ENCODE data around the gene ATF7. TPM values are rescaled to one million over a fixed set of nuclear protein-coding genes. Genes with fewer than 3 reads are reported as not detected.
A peak's percentile ranks its signal among the peaks of the same experiment; 100 is the strongest.
"Not testable (repeated sequence)": the region's sequence is repeated elsewhere in the genome, so short reads cannot be mapped to it uniquely, and the experiment has no call there.

Gene ATF7
- total RNA-seq, 2 donors from 2014 or later: 22.1 to 24.7 TPM

- no peak for DNase-seq (ENCODE audit: low spot score)
- Histone ChIP-seq H3K36me3 (peaks cover 69% of the 10 kb centered on the region), H3K4me3 (no peak overlapping the region), H3K9me3 (no peaks in the 10 kb centered on the region), H3K27ac (no peak overlapping the region), H3K27me3 (no peaks in the 10 kb centered on the region), H3K4me1 (peaks cover 0 to 23% of the 10 kb centered on the region in 2 donors)
- TF ChIP-seq CTCF (IDR thresholded peaks at IDR 0.05): no peak
These were observed 142.8 kb downstream of the ATF7 start for GRCh38 chr12:53483225-53483978.

- no peak overlapping the region for H3K4me3 ChIP-seq
- no peaks in the 10 kb centered on the region for H3K27me3 ChIP-seq
- H3K27ac ChIP-seq: peak overlapping the region in 1 of 2 donors; percentile 22
- no peak for DNase-seq (ENCODE audit: low spot score)
- H3K36me3 ChIP-seq: peaks cover 71% of the 10 kb centered on the region
- H3K9me3 ChIP-seq: no peaks in the 10 kb centered on the region
- no peak for TF ChIP-seq CTCF (IDR thresholded peaks at IDR 0.05)
- H3K4me1 ChIP-seq: peaks cover 0 to 30% of the 10 kb centered on the region in 2 donors
These were observed 143.5 kb downstream of the ATF7 start for GRCh38 chr12:53482626-53483168.

DNA sequence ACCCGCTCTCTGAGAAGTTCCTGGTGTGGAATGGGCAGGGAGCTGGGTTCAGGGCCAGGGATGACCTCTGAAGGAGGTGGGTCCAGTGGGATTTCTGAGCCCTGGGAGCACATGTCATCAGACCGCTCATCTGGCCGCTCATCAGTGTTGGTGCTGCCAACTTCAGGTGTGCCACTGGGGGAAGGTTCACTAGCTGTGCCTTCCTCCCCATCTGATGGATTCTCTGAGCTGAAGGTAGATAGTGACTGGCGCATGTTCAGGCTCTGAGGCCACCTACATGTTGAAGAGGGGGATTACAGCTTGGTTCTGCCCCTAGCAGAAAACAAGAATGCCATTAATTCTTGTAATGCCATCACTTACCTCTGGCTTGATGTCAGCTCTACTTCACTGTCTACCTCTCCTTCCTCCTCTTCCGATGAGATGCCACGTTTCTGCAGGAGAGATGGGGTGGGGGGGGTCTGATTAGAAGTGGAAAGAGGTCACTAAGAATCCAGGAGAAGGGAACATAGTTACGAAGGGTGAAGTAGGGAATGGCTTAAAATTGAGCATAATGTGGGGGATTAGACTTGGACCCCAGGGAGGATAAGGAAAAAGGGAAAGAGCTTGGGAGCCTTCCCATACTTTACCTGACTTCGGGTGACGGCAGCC, 144.1 kb downstream of the ATF7 start:
- no peak overlapping the region for H3K27ac ChIP-seq
- no peak for TF ChIP-seq CTCF (IDR thresholded peaks at IDR 0.05)
- no peaks in the 10 kb centered on the region for H3K27me3 ChIP-seq
- no peak for DNase-seq (ENCODE audit: low spot score)
- H3K4me3 ChIP-seq: no peak overlapping the region
- peaks cover 78% of the 10 kb centered on the region for H3K36me3 ChIP-seq
- peaks cover 0 to 32% of the 10 kb centered on the region in 2 donors for H3K4me1 ChIP-seq
- no peaks in the 10 kb centered on the region for H3K9me3 ChIP-seq

- peaks cover 0 to 38% of the 10 kb centered on the region in 2 donors for H3K4me1 ChIP-seq
- not testable (repeated sequence) for H3K9me3 ChIP-seq, H3K27ac ChIP-seq
These were observed 144.7 kb downstream of the ATF7 start for GRCh38 chr12:53481458-53481857.

GRCh38 chr12:53480491-53481442, 145.4 kb downstream of the ATF7 start:
- H3K36me3 ChIP-seq: peaks cover 87% of the 10 kb centered on the region
- H3K4me1 ChIP-seq: peaks cover 0 to 45% of the 10 kb centered on the region in 2 donors
- no peak overlapping the region for H3K4me3 ChIP-seq
- DNase-seq (ENCODE audit: low spot score): no peak
- no peak for TF ChIP-seq CTCF (IDR thresholded peaks at IDR 0.05)
- no peaks in the 10 kb centered on the region for H3K27me3 ChIP-seq
- no peak overlapping the region for H3K27ac ChIP-seq
- no peaks in the 10 kb centered on the region for H3K9me3 ChIP-seq

More at GRCh38 chr12:53481458-53481857, 144.7 kb downstream of the ATF7 start:
- not testable (repeated sequence) for H3K4me3 ChIP-seq; H3K27me3 ChIP-seq; DNase-seq (ENCODE audit: low spot score)
- H3K36me3 ChIP-seq: peaks cover 84% of the 10 kb centered on the region

Measured in right atrium auricular region (tissue), 2 donors.